ENCODE data around the gene PKDCC.

DNA sequence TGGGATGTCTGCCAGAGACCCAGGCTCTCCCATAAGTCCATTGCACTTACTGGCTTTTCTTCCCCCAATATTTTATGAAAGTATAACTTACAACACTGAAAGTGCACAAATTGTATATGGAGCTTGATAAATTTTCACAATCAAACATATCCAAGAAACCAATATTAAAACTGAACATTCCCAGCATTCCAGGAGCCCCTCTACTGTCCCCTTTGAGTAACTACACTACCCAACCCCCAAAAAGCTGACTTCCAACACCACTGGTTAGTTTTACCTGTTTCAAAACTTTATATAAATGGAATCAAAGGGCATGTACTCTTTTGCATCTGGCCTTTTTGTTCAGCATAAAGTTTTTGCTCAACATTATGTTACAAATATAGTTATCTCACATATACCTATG, 35.2 kb upstream of the PKDCC start:
- TF ChIP-seq EZH2 (IDR thresholded peaks at IDR 0.05), result no peak
- no peak for TF ChIP-seq POLR2AphosphoS5 (IDR thresholded peaks at IDR 0.05; ENCODE audit: borderline replicate concordance, low read depth, low read length)
- no peak for TF ChIP-seq FOXP2 (optimal IDR thresholded peaks at IDR 0.05; ENCODE audit: control extremely low read depth, extremely low read length, insufficient read depth)
